Measurements from ENCODE around the gene SATB2.

DNA sequence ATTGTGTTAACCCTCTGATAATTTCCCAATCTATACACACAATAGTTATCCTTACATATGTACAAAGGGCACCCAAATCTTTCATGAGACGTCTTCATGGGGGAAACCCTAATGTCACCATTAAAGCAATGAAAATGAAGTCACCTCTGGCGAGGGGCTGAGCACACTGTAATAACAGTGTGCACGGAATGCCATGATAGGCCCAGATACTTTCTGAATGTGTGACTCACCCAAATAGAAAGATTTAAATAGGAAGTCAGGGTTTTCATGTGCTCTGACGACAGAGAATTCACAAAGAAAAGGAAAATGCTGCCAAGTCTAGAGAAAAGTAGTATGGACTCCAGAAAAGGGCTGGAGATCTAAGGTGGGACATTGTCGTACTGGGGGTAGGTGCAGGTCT is 128.3 kb downstream of the SATB2 start:
- TF ChIP-seq, protein P1, sequence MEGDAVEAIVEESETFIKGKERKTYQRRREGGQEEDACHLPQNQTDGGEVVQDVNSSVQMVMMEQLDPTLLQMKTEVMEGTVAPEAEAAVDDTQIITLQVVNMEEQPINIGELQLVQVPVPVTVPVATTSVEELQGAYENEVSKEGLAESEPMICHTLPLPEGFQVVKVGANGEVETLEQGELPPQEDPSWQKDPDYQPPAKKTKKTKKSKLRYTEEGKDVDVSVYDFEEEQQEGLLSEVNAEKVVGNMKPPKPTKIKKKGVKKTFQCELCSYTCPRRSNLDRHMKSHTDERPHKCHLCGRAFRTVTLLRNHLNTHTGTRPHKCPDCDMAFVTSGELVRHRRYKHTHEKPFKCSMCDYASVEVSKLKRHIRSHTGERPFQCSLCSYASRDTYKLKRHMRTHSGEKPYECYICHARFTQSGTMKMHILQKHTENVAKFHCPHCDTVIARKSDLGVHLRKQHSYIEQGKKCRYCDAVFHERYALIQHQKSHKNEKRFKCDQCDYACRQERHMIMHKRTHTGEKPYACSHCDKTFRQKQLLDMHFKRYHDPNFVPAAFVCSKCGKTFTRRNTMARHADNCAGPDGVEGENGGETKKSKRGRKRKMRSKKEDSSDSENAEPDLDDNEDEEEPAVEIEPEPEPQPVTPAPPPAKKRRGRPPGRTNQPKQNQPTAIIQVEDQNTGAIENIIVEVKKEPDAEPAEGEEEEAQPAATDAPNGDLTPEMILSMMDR (IDR thresholded peaks at IDR 0.05), result no peak
- TF ChIP-seq POLR2A (IDR thresholded peaks at IDR 0.05; ENCODE audit: low read depth) (no peak), EP300 (IDR thresholded peaks at IDR 0.05) (no peak), POLR2AphosphoS5 (IDR thresholded peaks at IDR 0.05) (no peak)

Measured in esophagus muscularis mucosa (tissue), 4 donors.